Gastroesophageal sphincter (tissue), 3 donors: ENCODE data around the gene EP300.

Source experiments
- POLR2A ChIP-seq, 2 donors: fragments of 450-650 bp; IDR thresholded peaks; one replicate each; pipeline ENCODE4 v1.6.1; 2017; ENCODE audit warnings: antibody characterized with exemption in 2 of 2, mild to moderate bottlenecking in 2 of 2, moderate library complexity in 1 of 2
- TF ChIP-seq, protein P1 (sequence below), 4 experiments: fragments of 200-600 bp in 2 of 4; fragments of 450-650 bp in 2 of 4; sonication (generic) in 1 of 4; IDR thresholded peaks; one replicate each; pipeline ENCODE4 v1.5.1; 2017 to 2019; ENCODE audit warnings: antibody characterized with exemption in 4 of 4, mild to moderate bottlenecking in 2 of 4, moderate library complexity in 2 of 4

DNA sequence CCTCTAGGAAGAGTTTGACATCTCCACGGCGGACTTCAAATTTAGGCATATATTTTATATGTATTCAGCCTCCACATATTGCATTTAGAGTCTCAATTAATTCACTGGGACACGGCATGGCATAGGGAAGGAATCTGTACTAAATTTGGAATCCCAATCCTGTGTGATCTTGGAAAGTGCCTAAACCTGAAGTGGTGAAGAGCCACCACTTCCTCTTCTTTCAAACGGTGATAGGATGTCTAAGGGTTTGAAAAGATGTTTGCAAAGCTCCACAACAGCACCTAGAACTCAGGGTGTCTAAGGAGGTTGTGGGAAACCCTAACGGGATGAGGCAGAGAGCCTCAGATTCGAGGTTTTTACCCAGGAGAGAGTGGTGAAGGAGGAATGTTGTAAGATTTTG lies 111.7 kb downstream of the EP300 start:
- TF ChIP-seq, protein P1, sequence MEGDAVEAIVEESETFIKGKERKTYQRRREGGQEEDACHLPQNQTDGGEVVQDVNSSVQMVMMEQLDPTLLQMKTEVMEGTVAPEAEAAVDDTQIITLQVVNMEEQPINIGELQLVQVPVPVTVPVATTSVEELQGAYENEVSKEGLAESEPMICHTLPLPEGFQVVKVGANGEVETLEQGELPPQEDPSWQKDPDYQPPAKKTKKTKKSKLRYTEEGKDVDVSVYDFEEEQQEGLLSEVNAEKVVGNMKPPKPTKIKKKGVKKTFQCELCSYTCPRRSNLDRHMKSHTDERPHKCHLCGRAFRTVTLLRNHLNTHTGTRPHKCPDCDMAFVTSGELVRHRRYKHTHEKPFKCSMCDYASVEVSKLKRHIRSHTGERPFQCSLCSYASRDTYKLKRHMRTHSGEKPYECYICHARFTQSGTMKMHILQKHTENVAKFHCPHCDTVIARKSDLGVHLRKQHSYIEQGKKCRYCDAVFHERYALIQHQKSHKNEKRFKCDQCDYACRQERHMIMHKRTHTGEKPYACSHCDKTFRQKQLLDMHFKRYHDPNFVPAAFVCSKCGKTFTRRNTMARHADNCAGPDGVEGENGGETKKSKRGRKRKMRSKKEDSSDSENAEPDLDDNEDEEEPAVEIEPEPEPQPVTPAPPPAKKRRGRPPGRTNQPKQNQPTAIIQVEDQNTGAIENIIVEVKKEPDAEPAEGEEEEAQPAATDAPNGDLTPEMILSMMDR (IDR thresholded peaks at IDR 0.05) = no peak
- TF ChIP-seq POLR2A (IDR thresholded peaks at IDR 0.05) = no peak
